ENCODE results near the gene COL15A1. TPM values are rescaled to one million over a fixed set of nuclear protein-coding genes. Genes with fewer than 3 reads are reported as not detected.

Gene COL15A1
- total RNA-seq, 1 experiment from 2014 or later: 0.10 TPM

DNA sequence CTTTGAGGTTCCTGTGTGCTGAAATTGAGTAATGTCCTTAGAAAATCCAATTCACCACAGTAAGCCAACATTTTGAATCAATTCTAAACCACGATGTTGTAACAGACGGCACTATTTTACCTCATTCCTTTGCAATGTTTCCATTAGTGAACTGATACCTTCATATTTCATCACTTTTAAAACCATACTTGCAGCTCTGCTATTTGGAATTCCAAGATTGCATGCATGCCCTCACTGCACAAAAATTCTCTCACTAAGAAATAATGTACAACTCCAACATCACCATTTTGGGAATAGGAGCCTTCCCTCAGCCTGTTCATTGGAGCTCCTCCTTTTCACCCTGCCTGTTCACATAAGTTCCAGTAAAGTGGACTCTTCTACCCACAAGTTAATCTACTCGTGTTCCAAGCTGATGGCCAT lies 86.4 kb downstream of the COL15A1 start:
- DNase-seq (ENCODE audit: low read depth, low spot score): no peak
- CTCF ChIA-PET: no interaction called here

DNA sequence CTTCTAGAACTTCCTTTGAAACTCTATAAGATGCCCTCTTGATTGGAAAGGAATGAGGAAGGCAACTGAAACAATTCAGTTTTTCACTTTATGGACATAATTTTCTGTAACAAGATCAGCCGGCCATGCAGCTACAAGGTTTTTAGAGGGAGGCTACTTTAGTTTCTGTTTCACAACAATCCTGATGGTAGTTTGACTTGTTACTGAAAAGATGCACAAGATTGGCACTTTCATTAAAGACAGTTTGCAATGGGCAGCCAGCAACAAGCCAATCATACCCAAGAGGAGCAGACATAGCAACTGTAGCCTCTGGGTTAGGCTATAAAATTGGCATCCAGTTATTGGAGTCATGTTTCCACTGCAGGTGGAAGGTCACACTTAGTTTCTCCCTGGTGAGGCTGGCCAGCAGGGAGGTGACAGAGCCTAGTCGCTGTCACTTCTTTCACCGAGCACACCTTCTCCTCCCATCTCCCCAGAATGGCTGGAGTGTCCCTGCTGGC lies 87.0 kb downstream of the COL15A1 start:
- ChIA-PET CTCF (no interaction called here), POLR2A (no interaction called here)
- intact Hi-C loops (cut with micrococcal nuclease; ENCODE audit: unreplicated experiment): no loop called here
- no peaks in the 10 kb centered on the region for H3K4me1 ChIP-seq (ENCODE audit: control insufficient read depth, insufficient read depth, low read length)
- no TSS peak for BruUV-seq (replicated peaks)
- no peaks in the 10 kb centered on the region for H3K9me3 ChIP-seq (ENCODE audit: control insufficient read depth, insufficient read depth, low read depth, low read length)
- ATAC-seq: no peak
- no peak overlapping the region for H3K4me3 ChIP-seq (ENCODE audit: low read depth in 2 of 2, low read length in 2 of 2)
- DNase-seq (ENCODE audit: low read depth, low spot score): no peak
- H3K36me3 ChIP-seq (ENCODE audit: control insufficient read depth, insufficient read depth, low read length): no peaks in the 10 kb centered on the region
- in situ Hi-C loops (cut with HindIII; ENCODE audit: low pct_unique_long_range_greater_than_20kb, low sequenced_read_pairs): no loop called here
- no peak overlapping the region for H3K27ac ChIP-seq (ENCODE audit: low read length)
- no peaks in the 10 kb centered on the region for H3K27me3 ChIP-seq (ENCODE audit: control insufficient read depth, insufficient read depth, low read length)
- TF ChIP-seq SIN3A (IDR thresholded peaks at IDR 0.05; ENCODE audit: borderline replicate concordance, insufficient read depth, low read depth, low read length): no peak
- no peak for TF ChIP-seq POLR2AphosphoS5 (IDR thresholded peaks at IDR 0.05; ENCODE audit: low read depth, low read length)
- TF ChIP-seq, protein P1, sequence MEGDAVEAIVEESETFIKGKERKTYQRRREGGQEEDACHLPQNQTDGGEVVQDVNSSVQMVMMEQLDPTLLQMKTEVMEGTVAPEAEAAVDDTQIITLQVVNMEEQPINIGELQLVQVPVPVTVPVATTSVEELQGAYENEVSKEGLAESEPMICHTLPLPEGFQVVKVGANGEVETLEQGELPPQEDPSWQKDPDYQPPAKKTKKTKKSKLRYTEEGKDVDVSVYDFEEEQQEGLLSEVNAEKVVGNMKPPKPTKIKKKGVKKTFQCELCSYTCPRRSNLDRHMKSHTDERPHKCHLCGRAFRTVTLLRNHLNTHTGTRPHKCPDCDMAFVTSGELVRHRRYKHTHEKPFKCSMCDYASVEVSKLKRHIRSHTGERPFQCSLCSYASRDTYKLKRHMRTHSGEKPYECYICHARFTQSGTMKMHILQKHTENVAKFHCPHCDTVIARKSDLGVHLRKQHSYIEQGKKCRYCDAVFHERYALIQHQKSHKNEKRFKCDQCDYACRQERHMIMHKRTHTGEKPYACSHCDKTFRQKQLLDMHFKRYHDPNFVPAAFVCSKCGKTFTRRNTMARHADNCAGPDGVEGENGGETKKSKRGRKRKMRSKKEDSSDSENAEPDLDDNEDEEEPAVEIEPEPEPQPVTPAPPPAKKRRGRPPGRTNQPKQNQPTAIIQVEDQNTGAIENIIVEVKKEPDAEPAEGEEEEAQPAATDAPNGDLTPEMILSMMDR (IDR thresholded peaks at IDR 0.05): no peak
- TF ChIP-seq, protein P2, sequence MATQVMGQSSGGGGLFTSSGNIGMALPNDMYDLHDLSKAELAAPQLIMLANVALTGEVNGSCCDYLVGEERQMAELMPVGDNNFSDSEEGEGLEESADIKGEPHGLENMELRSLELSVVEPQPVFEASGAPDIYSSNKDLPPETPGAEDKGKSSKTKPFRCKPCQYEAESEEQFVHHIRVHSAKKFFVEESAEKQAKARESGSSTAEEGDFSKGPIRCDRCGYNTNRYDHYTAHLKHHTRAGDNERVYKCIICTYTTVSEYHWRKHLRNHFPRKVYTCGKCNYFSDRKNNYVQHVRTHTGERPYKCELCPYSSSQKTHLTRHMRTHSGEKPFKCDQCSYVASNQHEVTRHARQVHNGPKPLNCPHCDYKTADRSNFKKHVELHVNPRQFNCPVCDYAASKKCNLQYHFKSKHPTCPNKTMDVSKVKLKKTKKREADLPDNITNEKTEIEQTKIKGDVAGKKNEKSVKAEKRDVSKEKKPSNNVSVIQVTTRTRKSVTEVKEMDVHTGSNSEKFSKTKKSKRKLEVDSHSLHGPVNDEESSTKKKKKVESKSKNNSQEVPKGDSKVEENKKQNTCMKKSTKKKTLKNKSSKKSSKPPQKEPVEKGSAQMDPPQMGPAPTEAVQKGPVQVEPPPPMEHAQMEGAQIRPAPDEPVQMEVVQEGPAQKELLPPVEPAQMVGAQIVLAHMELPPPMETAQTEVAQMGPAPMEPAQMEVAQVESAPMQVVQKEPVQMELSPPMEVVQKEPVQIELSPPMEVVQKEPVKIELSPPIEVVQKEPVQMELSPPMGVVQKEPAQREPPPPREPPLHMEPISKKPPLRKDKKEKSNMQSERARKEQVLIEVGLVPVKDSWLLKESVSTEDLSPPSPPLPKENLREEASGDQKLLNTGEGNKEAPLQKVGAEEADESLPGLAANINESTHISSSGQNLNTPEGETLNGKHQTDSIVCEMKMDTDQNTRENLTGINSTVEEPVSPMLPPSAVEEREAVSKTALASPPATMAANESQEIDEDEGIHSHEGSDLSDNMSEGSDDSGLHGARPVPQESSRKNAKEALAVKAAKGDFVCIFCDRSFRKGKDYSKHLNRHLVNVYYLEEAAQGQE (IDR thresholded peaks at IDR 0.05; ENCODE audit: insufficient read depth in 1 of 2, low read depth in 2 of 2, low read length in 1 of 2): no peak
- no peak for TF ChIP-seq TCF7L2 (IDR thresholded peaks at IDR 0.05; ENCODE audit: low read depth, low read length)

More for the DNA sequence above, 86.4 kb downstream of the COL15A1 start:
- in situ Hi-C loops (cut with HindIII; ENCODE audit: low pct_unique_long_range_greater_than_20kb, low sequenced_read_pairs) (no loop called here), intact Hi-C loops (cut with micrococcal nuclease; ENCODE audit: unreplicated experiment) (no loop called here)
- Histone ChIP-seq H3K27me3 (ENCODE audit: control insufficient read depth, insufficient read depth, low read length) (no peaks in the 10 kb centered on the region), H3K4me3 (ENCODE audit: low read depth in 2 of 2, low read length in 2 of 2) (no peak overlapping the region), H3K27ac (ENCODE audit: low read length) (no peak overlapping the region), H3K4me1 (ENCODE audit: control insufficient read depth, insufficient read depth, low read length) (no peaks in the 10 kb centered on the region), H3K9me3 (ENCODE audit: control insufficient read depth, insufficient read depth, low read depth, low read length) (no peaks in the 10 kb centered on the region), H3K36me3 (ENCODE audit: control insufficient read depth, insufficient read depth, low read length) (no peaks in the 10 kb centered on the region)
- ATAC-seq: no peak
- POLR2A ChIA-PET: no interaction called here
- no TSS peak for BruUV-seq (replicated peaks)
- TF ChIP-seq TCF7L2 (IDR thresholded peaks at IDR 0.05; ENCODE audit: low read depth, low read length) (no peak), POLR2AphosphoS5 (IDR thresholded peaks at IDR 0.05; ENCODE audit: low read depth, low read length) (no peak), SIN3A (IDR thresholded peaks at IDR 0.05; ENCODE audit: borderline replicate concordance, insufficient read depth, low read depth, low read length) (no peak)
- TF ChIP-seq, protein P1 (IDR thresholded peaks at IDR 0.05): no peak
- TF ChIP-seq, protein P2 (IDR thresholded peaks at IDR 0.05; ENCODE audit: insufficient read depth in 1 of 2, low read depth in 2 of 2, low read length in 1 of 2): no peak

All from Panc1 (cell line).